ENCODE results near the gene IFNA2. TPM values are rescaled to one million over a fixed set of nuclear protein-coding genes. Genes with fewer than 3 reads are reported as not detected.

The IFNA2 gene
- total RNA-seq, 4 donors from 2014 or later = not detected

DNA sequence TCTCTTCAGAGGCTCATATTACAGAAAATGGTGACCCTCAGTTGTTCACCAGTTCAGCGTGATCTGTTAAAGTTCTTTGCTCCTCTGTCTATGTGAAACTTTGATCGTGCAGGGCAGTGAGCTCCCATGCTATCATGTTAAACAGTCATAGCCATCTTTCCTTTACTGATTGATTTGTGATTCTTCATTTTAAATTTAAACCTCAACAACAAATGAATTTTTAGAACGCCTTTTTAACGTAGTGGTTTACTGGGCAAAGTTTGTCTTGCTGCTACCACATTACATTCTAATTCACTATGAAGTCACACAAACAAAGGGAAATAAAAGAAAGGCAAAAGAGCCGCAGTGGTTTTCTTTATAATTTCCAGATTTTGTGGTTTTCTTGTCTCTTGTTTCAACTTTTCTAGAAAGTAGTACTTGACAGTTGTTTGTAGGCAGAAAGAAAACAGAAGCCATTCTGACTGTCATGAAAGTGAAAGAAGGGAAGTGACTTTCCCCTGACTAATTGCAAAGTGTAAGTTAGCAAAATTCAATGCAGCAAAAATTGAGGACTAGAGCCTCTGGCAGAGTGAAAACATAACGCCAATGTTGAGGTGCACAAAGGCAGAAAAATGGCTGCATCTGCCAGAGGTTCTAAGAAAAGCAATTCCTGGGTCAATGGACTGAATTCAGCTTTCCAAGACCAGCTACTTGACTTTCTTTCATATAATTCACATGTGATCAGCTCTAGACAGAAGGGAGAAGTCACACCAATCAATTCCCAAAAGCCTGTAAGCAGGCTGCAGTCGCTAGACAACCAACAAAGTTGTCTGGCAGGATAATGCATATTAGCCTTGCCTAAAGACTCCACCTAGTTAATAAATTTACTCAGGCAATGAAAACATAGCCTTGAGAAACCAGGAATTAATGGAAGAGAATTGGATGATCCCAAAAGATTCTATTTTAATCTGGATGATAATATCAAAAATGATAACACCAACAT lies 27.4 kb downstream of the IFNA2 start:
- DNase-seq = no peak
- H3K36me3 ChIP-seq = no peaks in the 10 kb centered on the region
- H3K4me1 ChIP-seq = no peaks in the 10 kb centered on the region
- intact Hi-C loops (cut with DNase I) = no loop called here
- no peaks in the 10 kb centered on the region for H3K9me3 ChIP-seq
- 56 to 59% methylated on average over 7 of the region's 7 CpGs for WGBS, 2 donors
- peaks cover 0 to 5% (median 0%) of the 10 kb centered on the region in 4 donors for H3K27me3 ChIP-seq
- TF ChIP-seq, protein P1, sequence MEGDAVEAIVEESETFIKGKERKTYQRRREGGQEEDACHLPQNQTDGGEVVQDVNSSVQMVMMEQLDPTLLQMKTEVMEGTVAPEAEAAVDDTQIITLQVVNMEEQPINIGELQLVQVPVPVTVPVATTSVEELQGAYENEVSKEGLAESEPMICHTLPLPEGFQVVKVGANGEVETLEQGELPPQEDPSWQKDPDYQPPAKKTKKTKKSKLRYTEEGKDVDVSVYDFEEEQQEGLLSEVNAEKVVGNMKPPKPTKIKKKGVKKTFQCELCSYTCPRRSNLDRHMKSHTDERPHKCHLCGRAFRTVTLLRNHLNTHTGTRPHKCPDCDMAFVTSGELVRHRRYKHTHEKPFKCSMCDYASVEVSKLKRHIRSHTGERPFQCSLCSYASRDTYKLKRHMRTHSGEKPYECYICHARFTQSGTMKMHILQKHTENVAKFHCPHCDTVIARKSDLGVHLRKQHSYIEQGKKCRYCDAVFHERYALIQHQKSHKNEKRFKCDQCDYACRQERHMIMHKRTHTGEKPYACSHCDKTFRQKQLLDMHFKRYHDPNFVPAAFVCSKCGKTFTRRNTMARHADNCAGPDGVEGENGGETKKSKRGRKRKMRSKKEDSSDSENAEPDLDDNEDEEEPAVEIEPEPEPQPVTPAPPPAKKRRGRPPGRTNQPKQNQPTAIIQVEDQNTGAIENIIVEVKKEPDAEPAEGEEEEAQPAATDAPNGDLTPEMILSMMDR (IDR thresholded peaks at IDR 0.05) = no peak
- no peak for TF ChIP-seq POLR2A (IDR thresholded peaks at IDR 0.05)
- H3K27ac ChIP-seq = no peak overlapping the region
- H3K4me3 ChIP-seq = no peak overlapping the region

DNA sequence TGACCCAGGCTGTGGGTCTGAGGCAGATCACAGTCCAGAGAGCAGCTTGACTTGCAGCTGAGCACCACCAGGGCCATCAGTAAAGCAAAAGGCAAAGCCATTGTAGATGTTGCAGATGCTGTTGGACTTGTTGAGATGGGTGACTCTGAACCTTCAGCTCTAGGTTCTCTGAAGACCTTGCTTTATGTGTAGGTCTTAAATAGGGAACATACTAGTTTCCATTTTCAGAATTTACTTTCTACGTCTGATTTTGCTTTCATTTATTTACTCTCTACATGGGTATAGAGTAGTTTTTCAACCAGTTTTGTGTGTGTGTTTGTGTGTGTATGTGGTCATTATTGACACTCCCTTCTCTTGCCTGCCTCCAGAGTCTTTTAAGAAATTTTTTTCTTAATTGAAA lies 34.4 kb downstream of the IFNA2 start, which contains the start of gene IFNA6:
Gene IFNA6 (minus strand): TSS at position 101 of the 400 bp plus-strand sequence. CDS start 0 bp downstream, at position 101.
- DNase-seq = no peak
- Histone ChIP-seq H3K27ac (no peak within 1 kb of the TSS), H3K9me3 (peaks cover 0 to under 1% (median 0%) of the 10 kb centered on the region in 3 donors), H3K4me1 (no peaks in the 10 kb centered on the region), H3K27me3 (peaks cover 0 to 18% (median 0%) of the 10 kb centered on the region in 4 donors), H3K4me3 (no peak within 1 kb of the TSS), H3K36me3 (no peaks in the 10 kb centered on the region)
- TF ChIP-seq, protein P1 (IDR thresholded peaks at IDR 0.05) = no peak
- TF ChIP-seq POLR2A (IDR thresholded peaks at IDR 0.05) = no peak
- intact Hi-C loops (cut with DNase I) = no loop called here
- 70 to 75% methylated on average over 1 of the region's 1 CpG for WGBS, 2 donors

DNA sequence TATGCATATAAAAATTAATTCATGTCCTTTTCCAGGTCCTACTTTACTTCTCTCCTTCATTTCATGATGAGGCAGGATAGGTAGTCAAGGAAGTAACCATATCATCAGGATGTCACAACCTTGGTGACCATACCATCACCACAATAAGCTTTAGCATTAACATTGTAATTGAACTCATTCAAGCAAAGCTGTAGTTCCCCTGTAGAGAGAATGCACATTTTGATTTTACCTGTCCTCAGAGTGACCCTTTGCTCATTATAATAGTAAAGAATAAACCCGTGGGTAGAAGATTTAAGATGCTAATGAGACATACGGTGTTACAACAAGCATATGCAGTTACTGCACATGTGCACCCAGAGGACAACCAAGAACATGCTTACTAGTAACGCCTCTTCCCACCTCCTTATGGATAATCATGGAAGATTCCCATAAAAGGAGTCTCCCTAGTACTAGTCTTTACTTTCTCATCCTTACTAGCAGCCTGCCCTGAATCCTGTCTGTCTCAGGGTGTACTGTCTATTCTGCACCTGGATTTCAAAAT lies 36.7 kb downstream of the IFNA2 start:
- TF ChIP-seq, protein P1 (IDR thresholded peaks at IDR 0.05) = no peak
- no peak for TF ChIP-seq POLR2A (IDR thresholded peaks at IDR 0.05)
- DNase-seq = no peak
- Histone ChIP-seq H3K27me3 (peaks cover 0 to 20% (median 0%) of the 10 kb centered on the region in 4 donors), H3K4me3 (no peak overlapping the region), H3K9me3 (peaks cover 0 to 8% (median 0%) of the 10 kb centered on the region in 3 donors), H3K27ac (no peak overlapping the region), H3K4me1 (no peaks in the 10 kb centered on the region), H3K36me3 (no peaks in the 10 kb centered on the region)
- 41 to 68% methylated on average over 3 of the region's 3 CpGs for WGBS, 2 donors
- intact Hi-C loops (cut with DNase I) = no loop called here

DNA sequence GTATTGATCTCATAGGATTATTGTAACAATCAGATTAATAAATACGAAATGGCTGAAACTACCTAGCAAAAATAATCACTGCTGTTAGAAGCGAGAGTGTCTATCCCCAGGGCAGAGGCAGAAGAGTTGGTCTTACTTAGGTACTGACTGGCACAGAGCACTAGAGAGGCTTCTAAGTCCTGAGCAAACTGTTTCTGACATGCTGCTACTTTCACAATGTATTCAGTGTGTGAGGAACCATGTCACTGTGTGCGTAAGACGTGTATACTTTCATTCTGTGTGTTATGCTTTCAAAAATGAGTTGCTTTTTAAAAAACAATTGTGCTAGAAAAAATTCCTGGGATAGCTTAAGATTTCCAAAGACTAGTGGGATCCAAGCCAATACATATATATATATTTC lies 44.5 kb downstream of the IFNA2 start:
- no peak overlapping the region for H3K4me3 ChIP-seq
- no peak for DNase-seq
- no peaks in the 10 kb centered on the region for H3K36me3 ChIP-seq
- intact Hi-C loops (cut with DNase I) = no loop called here
- TF ChIP-seq, protein P1 (IDR thresholded peaks at IDR 0.05) = no peak
- no peak for TF ChIP-seq POLR2A (IDR thresholded peaks at IDR 0.05)
- WGBS, 2 donors = 89 to 93% methylated on average over 4 of the region's 4 CpGs
- H3K27me3 ChIP-seq = peaks cover 0 to 11% (median 0%) of the 10 kb centered on the region in 4 donors
- peaks cover 0 to 7% (median 0%) of the 10 kb centered on the region in 3 donors for H3K9me3 ChIP-seq
- H3K27ac ChIP-seq = no peak overlapping the region
- H3K4me1 ChIP-seq = peaks cover 0 to 4% (median 0%) of the 10 kb centered on the region in 3 donors

DNA sequence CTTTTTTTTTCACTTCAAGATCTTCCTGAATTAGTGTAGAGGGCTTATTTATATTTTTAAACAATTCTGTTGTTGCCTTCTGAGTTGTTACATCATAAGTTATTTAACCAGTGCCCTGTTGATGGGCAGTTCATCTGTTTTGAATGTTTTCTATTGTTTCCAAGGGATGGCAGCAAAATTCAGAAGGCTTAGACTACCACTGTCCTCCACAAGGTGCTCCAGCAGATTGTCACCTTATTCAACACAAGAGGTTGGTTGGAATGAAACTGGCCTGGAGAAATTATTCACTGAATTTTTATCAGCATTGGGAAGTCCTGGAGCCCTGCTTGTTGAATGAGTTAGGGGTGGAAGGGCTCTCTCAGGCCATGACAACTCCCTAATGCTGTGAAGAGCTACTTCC lies 48.7 kb downstream of the IFNA2 start:
- H3K27me3 ChIP-seq = peaks cover 0 to 4% (median 0%) of the 10 kb centered on the region in 4 donors
- no peak overlapping the region for H3K4me3 ChIP-seq
- no peaks in the 10 kb centered on the region for H3K9me3 ChIP-seq
- TF ChIP-seq, protein P1 (IDR thresholded peaks at IDR 0.05) = no peak
- H3K36me3 ChIP-seq = no peaks in the 10 kb centered on the region
- DNase-seq = no peak
- intact Hi-C loops (cut with DNase I) = no loop called here
- peaks cover 11 to 37% (median 20%) of the 10 kb centered on the region in 3 donors for H3K4me1 ChIP-seq
- no peak overlapping the region for H3K27ac ChIP-seq
